HG03135 (cell line): ENCODE results near the gene ATRN.
"Not testable (repeated sequence)": the region's sequence is repeated elsewhere in the genome, so short reads cannot be mapped to it uniquely, and the experiment has no call there.

ENCODE experiments used
- ATAC-seq: cut with Tn5 transposase; IDR thresholded peaks from one replicate; pipeline ENCODE4 v1.9.1; 2021; ENCODE audit warnings: mild to moderate bottlenecking, moderate library complexity; ENCODE audit not compliant: unreplicated experiment

ATRN gene

GRCh38 chr20:3560578-3560977 lies 89.8 kb downstream of the ATRN start:
- no peak for ATAC-seq

GRCh38 chr20:3563133-3563532 lies 92.3 kb downstream of the ATRN start:
- ATAC-seq, result no peak

- no peak for ATAC-seq
Observed at GRCh38 chr20:3563548-3564177, 92.8 kb downstream of the ATRN start.

- no peak for ATAC-seq
Observed at GRCh38 chr20:3565851-3566250, 95.0 kb downstream of the ATRN start.

- no peak for ATAC-seq
Observed at GRCh38 chr20:3572151-3572550, 101.3 kb downstream of the ATRN start.

- no peak for ATAC-seq
Observed at GRCh38 chr20:3576363-3576762, 105.5 kb downstream of the ATRN start.

GRCh38 chr20:3577366-3577765 lies 106.5 kb downstream of the ATRN start:
- ATAC-seq, result no peak

GRCh38 chr20:3580412-3580811 lies 109.6 kb downstream of the ATRN start:
- ATAC-seq, result no peak

GRCh38 chr20:3583765-3584164 lies 112.9 kb downstream of the ATRN start:
- ATAC-seq, result no peak

GRCh38 chr20:3586093-3586492 lies 115.3 kb downstream of the ATRN start:
- ATAC-seq, result no peak

- ATAC-seq, result no peak
Observed at GRCh38 chr20:3590164-3590563, 119.3 kb downstream of the ATRN start.

- no peak for ATAC-seq
Observed at GRCh38 chr20:3592931-3593330, 122.1 kb downstream of the ATRN start.

- no peak for ATAC-seq
Observed at GRCh38 chr20:3595541-3595940, 124.7 kb downstream of the ATRN start.

GRCh38 chr20:3603108-3603507 lies 132.3 kb downstream of the ATRN start:
- ATAC-seq, result no peak

GRCh38 chr20:3605386-3605886 lies 134.6 kb downstream of the ATRN start:
- ATAC-seq, result not testable (repeated sequence)

- ATAC-seq, result no peak
Observed at GRCh38 chr20:3606021-3606420, 135.2 kb downstream of the ATRN start.

- ATAC-seq, result no peak
Observed at GRCh38 chr20:3611901-3612300, 141.1 kb downstream of the ATRN start.

GRCh38 chr20:3612795-3613572 lies 142.2 kb downstream of the ATRN start:
- no peak for ATAC-seq

- ATAC-seq, result no peak
Observed at GRCh38 chr20:3613821-3614440, 143.1 kb downstream of the ATRN start.

GRCh38 chr20:3614466-3614865 lies 143.6 kb downstream of the ATRN start:
- no peak for ATAC-seq

- not testable (repeated sequence) for ATAC-seq
Observed at GRCh38 chr20:3615171-3615840, 144.5 kb downstream of the ATRN start.
